H1 (cell line): Measurements from ENCODE around the gene RPL19. TPM values are rescaled to one million over a fixed set of nuclear protein-coding genes. Genes with fewer than 3 reads are reported as not detected.

Experiments used
- BCL11A ChIP-seq, 2 experiments: IDR thresholded peaks; one replicate each; pipeline ENCODE4 v1.6.1; 2011; ENCODE audit warnings: low read depth in 2 of 2, low read length in 2 of 2, mild to moderate bottlenecking in 2 of 2
- KDM4A ChIP-seq: IDR thresholded peaks from one replicate; pipeline ENCODE4 v1.7.1; 2012; ENCODE audit warnings: low read depth, mild to moderate bottlenecking, moderate library complexity, low read length, inconsistent platforms; ENCODE audit not compliant: severe bottlenecking
- POU5F1 ChIP-seq: IDR thresholded peaks from 2 replicates; pipeline ENCODE4 v1.6.1; 2011; ENCODE audit warnings: low read depth, mild to moderate bottlenecking, low read length, moderate library complexity
- polyA plus RNA-seq, 7 experiments: library from polyadenylated mRNA; depleted of rRNA in 3 of 7; stranded (reverse) in 5 of 7; unstranded in 2 of 7; fragments of >200 nt in 5 of 7; fragments of 200-250 nt in 2 of 7; gene quantifications; 1 replicate in 5 of 7; 2 replicates in 1 of 7; 4 replicates in 1 of 7; pipeline versions ENCODE4 v1.2.1 to v1.2.3, GENCODE V29; 2011 to 2013; ENCODE audit warnings: missing spikeins in 2 of 7, mixed read lengths in 2 of 7
- total RNA-seq: library from RNA; stranded (reverse); fragmentation: NEBNext Ultra II Directional; extraction: Animal tissue kit (Norgen Biotek cat#: 25700); gene quantifications from 2 replicates; pipeline ENCODE4 v1.2.1, GENCODE V29; 2021
- TF ChIP-seq, protein P1 (sequence below): fragments of 300-600 bp; sonication (generic); IDR thresholded peaks from 2 replicates; pipeline ENCODE4 v1.7.1; 2012; ENCODE audit warnings: low read length, moderate library complexity, mild to moderate bottlenecking, inconsistent platforms; ENCODE audit not compliant: insufficient replicate concordance

Gene RPL19
- total and polyA plus RNA-seq, 2 of the 8 experiments (the other 6 are each of a cell fraction or from before 2014, with no cell fraction given): 2,108 to 2,182 TPM

DNA sequence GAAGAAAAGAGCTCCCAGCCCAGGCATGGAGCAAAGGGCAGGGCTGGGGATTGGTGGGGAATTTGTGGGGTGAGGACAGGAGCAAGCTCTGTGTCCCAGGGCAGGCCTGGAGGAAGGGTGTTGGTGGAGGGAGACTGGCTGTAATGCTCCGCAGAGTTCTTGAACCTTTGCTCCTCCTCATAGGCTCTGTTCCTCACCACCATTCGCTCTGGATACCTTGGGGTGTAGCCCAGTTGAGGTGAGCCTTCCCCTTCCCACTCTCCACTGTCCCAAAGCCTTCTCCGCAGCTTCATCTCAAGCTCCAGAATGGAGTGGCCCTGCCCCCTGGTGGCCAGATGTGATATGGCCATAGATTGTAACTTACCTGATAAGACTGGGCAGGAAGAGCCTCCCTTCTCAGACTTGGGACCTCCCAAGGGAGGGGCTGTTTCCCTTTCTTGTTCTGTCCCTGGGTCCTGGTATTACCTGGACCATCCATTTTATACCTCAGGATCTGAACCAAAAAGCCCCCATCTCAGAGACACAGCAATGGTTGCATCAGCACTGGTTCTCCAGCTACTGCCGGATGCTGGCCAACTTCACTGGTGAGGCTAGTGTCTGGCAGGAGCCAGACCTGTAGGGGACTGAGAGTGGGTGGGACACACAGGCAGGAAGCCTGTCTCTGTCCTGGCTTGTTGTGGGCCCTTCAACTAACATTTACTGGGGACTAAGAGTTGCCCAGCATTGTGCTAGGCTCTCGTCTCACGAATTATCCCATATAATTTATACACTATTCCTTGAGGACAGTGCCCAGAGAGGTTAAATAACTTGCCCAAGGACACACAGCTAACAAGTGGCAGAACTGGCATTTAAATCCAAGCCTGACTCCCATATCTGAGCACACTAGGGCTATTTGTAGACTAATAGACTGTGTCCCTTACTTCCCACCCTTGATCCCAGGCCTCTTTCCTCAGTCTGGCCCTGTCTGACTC, 44.8 kb downstream of the RPL19 start (continued):
- TF ChIP-seq, protein P1, sequence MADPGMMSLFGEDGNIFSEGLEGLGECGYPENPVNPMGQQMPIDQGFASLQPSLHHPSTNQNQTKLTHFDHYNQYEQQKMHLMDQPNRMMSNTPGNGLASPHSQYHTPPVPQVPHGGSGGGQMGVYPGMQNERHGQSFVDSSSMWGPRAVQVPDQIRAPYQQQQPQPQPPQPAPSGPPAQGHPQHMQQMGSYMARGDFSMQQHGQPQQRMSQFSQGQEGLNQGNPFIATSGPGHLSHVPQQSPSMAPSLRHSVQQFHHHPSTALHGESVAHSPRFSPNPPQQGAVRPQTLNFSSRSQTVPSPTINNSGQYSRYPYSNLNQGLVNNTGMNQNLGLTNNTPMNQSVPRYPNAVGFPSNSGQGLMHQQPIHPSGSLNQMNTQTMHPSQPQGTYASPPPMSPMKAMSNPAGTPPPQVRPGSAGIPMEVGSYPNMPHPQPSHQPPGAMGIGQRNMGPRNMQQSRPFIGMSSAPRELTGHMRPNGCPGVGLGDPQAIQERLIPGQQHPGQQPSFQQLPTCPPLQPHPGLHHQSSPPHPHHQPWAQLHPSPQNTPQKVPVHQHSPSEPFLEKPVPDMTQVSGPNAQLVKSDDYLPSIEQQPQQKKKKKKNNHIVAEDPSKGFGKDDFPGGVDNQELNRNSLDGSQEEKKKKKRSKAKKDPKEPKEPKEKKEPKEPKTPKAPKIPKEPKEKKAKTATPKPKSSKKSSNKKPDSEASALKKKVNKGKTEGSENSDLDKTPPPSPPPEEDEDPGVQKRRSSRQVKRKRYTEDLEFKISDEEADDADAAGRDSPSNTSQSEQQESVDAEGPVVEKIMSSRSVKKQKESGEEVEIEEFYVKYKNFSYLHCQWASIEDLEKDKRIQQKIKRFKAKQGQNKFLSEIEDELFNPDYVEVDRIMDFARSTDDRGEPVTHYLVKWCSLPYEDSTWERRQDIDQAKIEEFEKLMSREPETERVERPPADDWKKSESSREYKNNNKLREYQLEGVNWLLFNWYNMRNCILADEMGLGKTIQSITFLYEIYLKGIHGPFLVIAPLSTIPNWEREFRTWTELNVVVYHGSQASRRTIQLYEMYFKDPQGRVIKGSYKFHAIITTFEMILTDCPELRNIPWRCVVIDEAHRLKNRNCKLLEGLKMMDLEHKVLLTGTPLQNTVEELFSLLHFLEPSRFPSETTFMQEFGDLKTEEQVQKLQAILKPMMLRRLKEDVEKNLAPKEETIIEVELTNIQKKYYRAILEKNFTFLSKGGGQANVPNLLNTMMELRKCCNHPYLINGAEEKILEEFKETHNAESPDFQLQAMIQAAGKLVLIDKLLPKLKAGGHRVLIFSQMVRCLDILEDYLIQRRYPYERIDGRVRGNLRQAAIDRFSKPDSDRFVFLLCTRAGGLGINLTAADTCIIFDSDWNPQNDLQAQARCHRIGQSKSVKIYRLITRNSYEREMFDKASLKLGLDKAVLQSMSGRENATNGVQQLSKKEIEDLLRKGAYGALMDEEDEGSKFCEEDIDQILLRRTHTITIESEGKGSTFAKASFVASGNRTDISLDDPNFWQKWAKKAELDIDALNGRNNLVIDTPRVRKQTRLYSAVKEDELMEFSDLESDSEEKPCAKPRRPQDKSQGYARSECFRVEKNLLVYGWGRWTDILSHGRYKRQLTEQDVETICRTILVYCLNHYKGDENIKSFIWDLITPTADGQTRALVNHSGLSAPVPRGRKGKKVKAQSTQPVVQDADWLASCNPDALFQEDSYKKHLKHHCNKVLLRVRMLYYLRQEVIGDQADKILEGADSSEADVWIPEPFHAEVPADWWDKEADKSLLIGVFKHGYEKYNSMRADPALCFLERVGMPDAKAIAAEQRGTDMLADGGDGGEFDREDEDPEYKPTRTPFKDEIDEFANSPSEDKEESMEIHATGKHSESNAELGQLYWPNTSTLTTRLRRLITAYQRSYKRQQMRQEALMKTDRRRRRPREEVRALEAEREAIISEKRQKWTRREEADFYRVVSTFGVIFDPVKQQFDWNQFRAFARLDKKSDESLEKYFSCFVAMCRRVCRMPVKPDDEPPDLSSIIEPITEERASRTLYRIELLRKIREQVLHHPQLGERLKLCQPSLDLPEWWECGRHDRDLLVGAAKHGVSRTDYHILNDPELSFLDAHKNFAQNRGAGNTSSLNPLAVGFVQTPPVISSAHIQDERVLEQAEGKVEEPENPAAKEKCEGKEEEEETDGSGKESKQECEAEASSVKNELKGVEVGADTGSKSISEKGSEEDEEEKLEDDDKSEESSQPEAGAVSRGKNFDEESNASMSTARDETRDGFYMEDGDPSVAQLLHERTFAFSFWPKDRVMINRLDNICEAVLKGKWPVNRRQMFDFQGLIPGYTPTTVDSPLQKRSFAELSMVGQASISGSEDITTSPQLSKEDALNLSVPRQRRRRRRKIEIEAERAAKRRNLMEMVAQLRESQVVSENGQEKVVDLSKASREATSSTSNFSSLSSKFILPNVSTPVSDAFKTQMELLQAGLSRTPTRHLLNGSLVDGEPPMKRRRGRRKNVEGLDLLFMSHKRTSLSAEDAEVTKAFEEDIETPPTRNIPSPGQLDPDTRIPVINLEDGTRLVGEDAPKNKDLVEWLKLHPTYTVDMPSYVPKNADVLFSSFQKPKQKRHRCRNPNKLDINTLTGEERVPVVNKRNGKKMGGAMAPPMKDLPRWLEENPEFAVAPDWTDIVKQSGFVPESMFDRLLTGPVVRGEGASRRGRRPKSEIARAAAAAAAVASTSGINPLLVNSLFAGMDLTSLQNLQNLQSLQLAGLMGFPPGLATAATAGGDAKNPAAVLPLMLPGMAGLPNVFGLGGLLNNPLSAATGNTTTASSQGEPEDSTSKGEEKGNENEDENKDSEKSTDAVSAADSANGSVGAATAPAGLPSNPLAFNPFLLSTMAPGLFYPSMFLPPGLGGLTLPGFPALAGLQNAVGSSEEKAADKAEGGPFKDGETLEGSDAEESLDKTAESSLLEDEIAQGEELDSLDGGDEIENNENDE: no peak
- TF ChIP-seq POU5F1 (no peak), BCL11A (IDR thresholded peaks at IDR 0.05; ENCODE audit: low read depth in 2 of 2, low read length in 2 of 2) (no peak), KDM4A (no peak)
